ENCODE measurements around the gene ATF3. TPM values are rescaled to one million over a fixed set of nuclear protein-coding genes. Genes with fewer than 3 reads are reported as not detected.

ATF3 gene
- total RNA-seq: 7.0 and 21.1 TPM in 2 replicates

DNA sequence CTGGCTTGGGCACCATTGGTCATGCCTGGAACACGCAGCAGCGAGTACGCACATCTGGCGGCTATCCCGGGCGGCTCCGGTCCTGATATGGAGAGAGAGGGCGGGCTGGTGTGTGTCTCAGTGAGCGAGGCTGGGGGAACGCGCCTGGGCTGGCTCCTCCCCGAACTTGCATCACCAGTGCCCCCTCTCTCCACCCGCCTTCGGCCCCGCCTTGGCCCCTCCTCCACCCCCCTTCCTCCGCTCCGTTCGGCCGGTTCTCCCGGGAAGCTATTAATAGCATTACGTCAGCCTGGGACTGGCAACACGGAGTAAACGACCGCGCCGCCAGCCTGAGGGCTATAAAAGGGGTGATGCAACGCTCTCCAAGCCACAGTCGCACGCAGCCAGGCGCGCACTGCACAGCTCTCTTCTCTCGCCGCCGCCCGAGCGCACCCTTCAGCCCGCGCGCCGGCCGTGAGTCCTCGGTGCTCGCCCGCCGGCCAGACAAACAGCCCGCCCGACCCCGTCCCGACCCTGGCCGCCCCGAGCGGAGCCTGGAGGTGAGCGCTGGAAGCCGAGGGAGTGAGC is at the start of gene ATF3:
ATF3 (plus strand) TSS at position 370 of the 567 bp plus-strand sequence. CDS start 6,261 bp downstream, outside the sequence.
- DNase-seq (ENCODE audit: extremely low read depth, low read depth, low spot score): peak; percentile 77

- no peak for DNase-seq (ENCODE audit: extremely low read depth, low read depth, low spot score)
Observed at GRCh38 chr1:212559929-212560328, 48.6 kb upstream of the ATF3 start.

- no peak for DNase-seq (ENCODE audit: extremely low read depth, low read depth, low spot score)
Observed at GRCh38 chr1:212560933-212561460, 47.6 kb upstream of the ATF3 start.

DNA sequence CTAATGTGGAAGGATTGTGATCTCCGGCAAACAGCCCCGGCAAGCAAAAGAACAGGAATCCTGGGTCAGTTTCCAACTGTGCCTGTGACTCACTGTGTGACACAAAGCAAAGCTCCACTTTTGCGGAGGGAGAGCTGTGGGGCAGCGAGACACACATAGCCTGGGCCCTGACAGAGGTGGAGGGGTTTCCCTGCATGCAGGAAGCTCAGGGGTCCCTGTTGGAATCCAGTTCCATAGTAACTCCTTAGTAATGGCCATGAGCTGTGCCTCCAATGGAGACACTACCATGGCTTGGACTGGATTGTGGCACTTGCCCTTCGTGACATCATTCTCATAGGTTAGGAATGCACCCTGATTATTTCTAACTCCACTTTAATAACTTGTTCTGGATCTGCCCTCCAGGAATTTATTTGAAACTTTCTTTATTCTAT is 47.0 kb upstream of the ATF3 start:
- DNase-seq (ENCODE audit: extremely low read depth, low read depth, low spot score): no peak

DNA sequence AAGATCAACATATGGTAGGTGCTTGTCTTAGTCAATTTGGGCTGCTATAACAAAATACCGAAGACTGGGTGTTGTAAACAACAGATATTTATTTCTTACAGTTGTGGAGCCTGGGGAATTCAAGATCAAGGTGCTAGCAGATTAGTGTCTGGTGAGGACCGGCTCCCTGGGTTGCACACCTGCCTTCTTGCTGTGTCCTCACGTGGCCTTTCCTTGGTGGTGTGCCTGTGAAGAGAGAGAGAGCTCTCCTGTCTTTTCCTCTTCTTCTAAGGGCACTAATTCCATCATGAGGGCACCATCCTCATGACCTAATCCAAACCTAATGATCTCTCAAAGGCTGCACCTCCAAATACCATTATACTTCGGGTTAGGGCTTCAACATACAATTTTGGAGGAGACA is 45.8 kb upstream of the ATF3 start:
- no peak for DNase-seq (ENCODE audit: extremely low read depth, low read depth, low spot score)

- no peak for DNase-seq (ENCODE audit: extremely low read depth, low read depth, low spot score)
Observed at GRCh38 chr1:212565079-212565478, 43.5 kb upstream of the ATF3 start.

GRCh38 chr1:212565571-212566305 is 42.8 kb upstream of the ATF3 start:
- DNase-seq (ENCODE audit: extremely low read depth, low read depth, low spot score): no peak

DNA sequence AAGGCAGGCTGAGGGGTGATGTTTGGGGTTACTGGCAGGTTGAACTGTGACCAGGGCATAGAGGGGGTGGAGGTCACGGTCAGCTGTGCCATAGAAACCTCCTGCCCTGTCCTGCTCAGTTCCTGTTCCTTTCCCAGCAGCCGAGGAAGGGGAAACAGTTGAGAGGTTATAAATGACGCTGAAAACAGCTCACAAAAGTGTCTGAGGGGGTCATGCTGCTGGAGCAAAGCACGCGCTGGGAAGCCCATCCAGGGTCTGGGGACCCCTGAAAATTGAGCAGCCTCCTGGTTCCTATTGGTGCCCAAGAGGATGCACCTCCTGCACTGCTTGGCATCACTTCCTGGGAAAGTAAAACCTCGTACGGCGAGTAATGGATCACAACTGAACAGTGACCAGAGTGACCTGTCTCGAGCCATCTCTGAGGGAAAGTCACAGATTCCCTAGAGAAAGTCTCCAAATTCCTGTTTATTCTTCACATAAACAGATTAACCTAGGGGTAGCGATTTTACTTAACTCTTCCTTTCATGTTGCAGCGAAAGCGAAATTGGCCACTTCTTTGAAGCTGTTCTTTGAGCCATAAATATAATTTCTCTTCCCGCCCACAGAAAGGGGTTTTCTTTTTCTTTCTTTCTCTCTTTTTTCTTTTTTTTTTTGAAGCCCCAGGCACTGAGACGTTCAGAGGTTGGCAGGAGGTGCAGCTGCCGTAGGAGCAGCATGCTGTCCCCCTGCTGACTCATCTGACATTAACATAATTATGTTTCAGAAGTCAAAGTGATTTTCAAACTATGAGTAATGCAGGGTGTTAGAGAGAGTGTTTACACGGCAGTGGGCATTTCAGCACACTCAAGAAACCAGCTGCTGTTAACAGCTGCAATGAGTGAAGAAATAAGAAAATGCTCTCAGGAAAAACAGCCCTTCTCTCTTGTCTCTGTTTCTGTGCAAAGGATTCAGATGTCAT is 41.8 kb upstream of the ATF3 start:
- DNase-seq (ENCODE audit: extremely low read depth, low read depth, low spot score): peak; percentile 41

DNA sequence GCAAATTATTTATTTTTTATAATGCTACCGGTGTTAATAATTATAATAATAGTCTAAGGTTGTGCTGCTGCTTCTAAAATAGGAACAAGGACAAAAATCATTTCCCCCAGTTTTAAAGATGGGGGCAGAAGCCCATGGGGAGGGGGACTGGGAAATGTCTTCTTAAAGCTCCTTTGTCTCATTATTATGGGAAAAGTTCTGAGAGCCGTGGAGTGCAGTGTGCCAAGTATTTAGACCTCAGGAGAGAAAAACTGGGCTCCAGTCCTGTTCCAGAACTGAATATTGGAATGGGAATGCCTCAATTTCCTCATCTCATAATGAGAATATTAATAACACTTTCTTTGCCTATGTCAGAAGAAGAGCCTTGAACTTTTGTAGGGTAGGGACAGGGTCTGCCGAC is 40.9 kb upstream of the ATF3 start:
- DNase-seq (ENCODE audit: extremely low read depth, low read depth, low spot score): no peak

DNA sequence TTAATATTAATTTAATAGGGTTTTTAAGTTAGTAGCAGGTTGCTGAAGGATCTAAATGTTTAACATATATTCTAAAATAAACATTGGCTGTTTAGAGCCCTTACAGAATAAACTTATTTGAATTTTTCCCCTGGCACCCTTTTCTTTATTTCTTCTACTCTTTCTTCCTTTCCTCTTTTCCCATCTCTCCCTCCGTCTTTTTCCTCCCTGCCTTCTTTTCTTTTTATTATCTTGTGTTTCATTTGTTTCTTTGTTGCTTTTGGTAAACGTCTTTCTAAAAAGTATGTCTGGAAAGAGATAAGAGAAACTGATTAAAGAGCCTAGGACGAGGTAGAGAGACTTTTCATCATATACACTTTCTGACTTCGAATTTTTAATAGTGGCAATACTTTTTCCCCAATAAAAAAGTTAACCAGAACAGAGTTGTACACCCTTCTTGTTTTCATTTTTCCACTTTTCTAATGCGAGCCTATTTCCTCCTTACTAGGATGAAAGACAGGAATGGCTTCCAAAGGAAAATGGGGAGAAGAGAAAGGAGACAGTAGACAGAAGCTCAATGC is 39.5 kb upstream of the ATF3 start:
- no peak for DNase-seq (ENCODE audit: extremely low read depth, low read depth, low spot score)

- no peak for DNase-seq (ENCODE audit: extremely low read depth, low read depth, low spot score)
Observed at GRCh38 chr1:212574732-212575131, 33.8 kb upstream of the ATF3 start.

- DNase-seq (ENCODE audit: extremely low read depth, low read depth, low spot score): no peak
Observed at GRCh38 chr1:212575333-212575732, 33.2 kb upstream of the ATF3 start.

- DNase-seq (ENCODE audit: extremely low read depth, low read depth, low spot score): no peak
Observed at GRCh38 chr1:212578041-212578440, 30.5 kb upstream of the ATF3 start.

DNA sequence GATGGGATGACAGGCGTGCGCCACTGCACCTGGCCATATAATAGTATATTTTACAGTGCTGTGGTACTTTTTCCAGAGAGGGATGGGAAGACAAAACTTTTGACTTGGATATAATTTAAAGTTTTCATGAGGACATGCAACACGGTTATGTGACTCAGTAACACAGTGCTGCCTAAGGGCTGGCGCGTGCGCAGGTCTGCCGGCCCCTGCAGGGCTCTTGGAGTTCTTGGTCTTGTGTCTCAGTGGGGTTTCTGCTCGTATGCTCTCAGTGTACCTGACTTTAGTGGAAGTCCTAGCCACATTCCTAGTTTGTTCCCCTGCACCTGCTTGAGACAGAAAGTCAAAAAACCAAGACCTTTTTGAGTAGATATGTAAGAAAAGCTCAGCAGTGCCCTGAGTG is 27.5 kb upstream of the ATF3 start:
- DNase-seq (ENCODE audit: extremely low read depth, low read depth, low spot score): no peak

- DNase-seq (ENCODE audit: extremely low read depth, low read depth, low spot score): no peak
Observed at GRCh38 chr1:212582291-212582690, 26.3 kb upstream of the ATF3 start.

DNA sequence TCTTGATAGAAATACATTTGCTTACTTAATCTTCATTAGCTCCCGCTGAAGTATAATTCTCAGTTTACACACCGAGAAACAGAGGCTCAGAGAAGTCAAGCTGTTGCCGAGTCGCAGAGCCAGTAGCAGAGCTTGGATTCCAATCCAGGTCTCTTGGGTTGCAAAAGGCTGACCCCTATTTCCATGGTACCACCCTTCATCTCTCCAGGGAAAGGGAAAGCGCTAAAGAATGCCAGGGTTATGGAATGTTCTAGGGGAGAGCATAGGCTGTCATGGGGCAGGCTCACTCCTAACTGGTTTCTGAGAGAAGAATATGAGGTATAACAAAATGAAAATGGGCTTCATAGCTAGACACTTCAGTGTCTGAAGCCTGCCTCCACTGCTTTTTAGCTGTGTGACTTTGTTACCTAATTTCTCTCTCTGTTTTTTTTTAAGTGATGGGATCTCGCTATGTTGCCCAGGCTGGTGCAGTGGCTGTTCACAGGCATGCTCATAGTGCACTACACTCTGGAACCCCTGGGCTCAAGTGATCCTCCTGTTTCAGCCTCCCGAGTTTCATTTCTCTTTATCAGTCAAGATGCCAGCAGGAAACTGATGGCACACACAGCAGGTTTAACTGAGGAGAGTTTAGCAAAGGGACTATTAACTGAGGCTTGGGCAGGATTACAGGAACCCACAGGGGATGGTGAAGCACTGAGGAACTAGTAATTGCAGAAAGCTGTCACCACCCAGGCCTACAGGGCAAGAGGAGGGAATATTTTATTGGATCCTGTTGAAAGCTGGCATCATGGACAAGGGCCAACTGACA is 25.5 kb upstream of the ATF3 start:
- DNase-seq (ENCODE audit: extremely low read depth, low read depth, low spot score): no peak

- DNase-seq (ENCODE audit: extremely low read depth, low read depth, low spot score): no peak
Observed at GRCh38 chr1:212583643-212584042, 24.9 kb upstream of the ATF3 start.

DNA sequence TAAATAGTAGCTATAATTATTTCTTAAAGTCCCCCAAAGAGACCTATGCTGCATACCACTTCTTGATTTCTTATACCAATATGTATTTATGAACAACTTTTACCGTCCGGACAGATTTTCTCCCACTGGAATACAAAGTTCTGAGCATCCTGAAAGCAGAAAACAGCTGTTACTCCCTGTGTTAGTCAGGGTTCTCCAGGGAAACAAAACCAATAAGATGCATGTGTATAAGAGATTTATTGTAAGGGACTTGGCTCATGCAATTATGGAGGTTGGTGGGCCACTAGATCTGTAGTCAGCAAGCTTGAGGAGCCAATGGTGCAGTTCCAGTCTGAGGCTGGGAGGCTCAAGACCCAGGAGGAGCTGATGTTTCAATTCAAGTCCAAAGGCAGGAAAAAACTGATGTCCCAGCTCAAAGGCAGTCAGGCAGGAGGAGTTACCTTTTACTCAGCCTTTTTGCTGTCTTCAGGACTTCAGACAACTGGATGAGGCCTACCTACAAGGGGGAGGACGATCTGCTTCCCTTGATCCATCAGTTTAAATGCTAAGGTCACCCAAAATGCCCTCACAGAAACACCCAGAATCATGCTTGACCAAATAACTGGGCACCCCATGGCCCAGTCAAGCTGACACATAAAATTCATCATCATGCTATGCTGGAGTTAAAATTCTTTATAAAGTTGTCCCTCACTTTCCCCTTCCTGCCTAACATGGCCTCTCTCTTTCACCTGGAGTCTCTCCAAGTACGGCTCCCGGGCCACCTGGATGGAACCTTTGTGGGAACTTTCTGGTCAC is 24.3 kb upstream of the ATF3 start:
- no peak for DNase-seq (ENCODE audit: extremely low read depth, low read depth, low spot score)

DNA sequence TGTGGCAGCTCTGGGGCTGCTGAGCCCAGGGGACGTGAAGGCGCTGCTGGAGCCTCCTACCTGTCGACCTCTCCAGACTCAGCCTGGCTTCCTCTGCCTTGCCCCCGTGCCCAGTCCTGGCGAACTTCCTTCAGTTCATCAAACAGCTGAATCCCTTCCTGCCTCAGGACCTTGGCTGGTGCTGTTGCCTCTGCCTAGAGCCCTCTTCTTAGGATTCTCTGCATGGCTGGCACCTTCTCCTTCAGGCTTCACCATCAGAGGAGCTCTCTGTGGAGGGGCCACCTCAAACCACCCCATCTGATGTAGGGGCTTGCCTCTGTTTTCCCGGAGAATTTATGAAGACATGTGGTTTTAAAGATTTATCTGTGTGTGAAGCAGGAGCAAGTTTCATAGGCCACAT is 23.4 kb upstream of the ATF3 start:
- DNase-seq (ENCODE audit: extremely low read depth, low read depth, low spot score): no peak
